Hepatocyte (in vitro differentiated cells): Measurements from ENCODE around the gene MDC1.

Source experiments
- CTCF ChIP-seq: fragments of 200-600 bp; sonication (generic); IDR thresholded peaks from 2 replicates; pipeline ENCODE4 v1.5.1; 2016; ENCODE audit warnings: antibody characterized with exemption, mild to moderate bottlenecking; ENCODE audit not compliant: poor library complexity
- EZH2 ChIP-seq: fragments of 200-600 bp; sonication (generic); IDR thresholded peaks from 2 replicates; pipeline ENCODE4 v1.6.1; 2016; ENCODE audit warnings: antibody characterized with exemption, mild to moderate bottlenecking, borderline replicate concordance
- EZH2phosphoT487 ChIP-seq: fragments of 200-600 bp; sonication (generic); IDR thresholded peaks from one replicate; pipeline ENCODE4 v1.6.1; 2018; ENCODE audit warnings: antibody characterized with exemption, mild to moderate bottlenecking, low read depth, moderate library complexity; ENCODE audit not compliant: unreplicated experiment, severe bottlenecking

GRCh38 chr6:30727920-30728553, 11.0 kb upstream of the MDC1 start:
- TF ChIP-seq CTCF = peak; percentile 35
- TF ChIP-seq EZH2 = no peak
- no peak for TF ChIP-seq EZH2phosphoT487
